CD4-positive, alpha-beta T cell (primary cell): ENCODE results near the gene TBC1D14. TPM values are rescaled to one million over a fixed set of nuclear protein-coding genes. Genes with fewer than 3 reads are reported as not detected.

Source experiments
- ATAC-seq: fragments of 200-7000 bp; cut with Tn5 transposase; one replicate; pipeline ENCODE4 v1.10.0; 2022; ENCODE audit warnings: mild to moderate bottlenecking; ENCODE audit not compliant: poor library complexity
- CTCF ChIA-PET: fragments of 350-600 bp; sonication (Branson Sonifier 250); formaldehyde crosslinking; loops from one replicate; lab custom pipeline; 2021; ENCODE audit warnings: antibody characterized with exemption, inconsistent platforms; lab: Charles Lee
- POLR2A ChIA-PET: fragments of 350-600 bp; sonication (Branson Sonifier 250); formaldehyde crosslinking; loops from one replicate; lab custom pipeline; 2021; ENCODE audit warnings: antibody characterized with exemption, inconsistent platforms; lab: Charles Lee
- DNase-seq, 14 experiments: peaks; one replicate each; pipeline ENCODE4 v3.0.0-alpha.2; 2013 to 2020; ENCODE audit warnings: mixed read lengths in 2 of 14
- H3K27ac ChIP-seq, 2 donors: one replicate each; pipeline versions ENCODE4 v1.5.1 to v1.7.0; 2013; ENCODE audit warnings: low read length in 2 of 2, low read depth in 1 of 2, mild to moderate bottlenecking in 1 of 2
- H3K27me3 ChIP-seq, 2 experiments: 1 replicate in 1 of 2; 2 replicates in 1 of 2; pipeline versions ENCODE4 v1.6.1 to v1.7.0; 2013; ENCODE audit warnings: low read length in 2 of 2, control low read depth in 1 of 2, mild to moderate bottlenecking in 1 of 2, moderate library complexity in 1 of 2; ENCODE audit not compliant: insufficient read depth in 2 of 2, control insufficient read depth in 1 of 2
- H3K36me3 ChIP-seq: one replicate; pipeline ENCODE4 v1.6.1; 2013; ENCODE audit warnings: low read length, control low read depth; ENCODE audit not compliant: insufficient read depth
- H3K4me1 ChIP-seq: one replicate; pipeline ENCODE4 v1.6.1; 2013; ENCODE audit warnings: low read length, control low read depth; ENCODE audit not compliant: insufficient read depth
- H3K4me3 ChIP-seq: one replicate; pipeline ENCODE4 v1.5.1; 2013; ENCODE audit warnings: mild to moderate bottlenecking, low read length, moderate library complexity
- H3K9me3 ChIP-seq, 2 experiments: 1 replicate in 1 of 2; 2 replicates in 1 of 2; pipeline versions ENCODE4 v1.6.1 to v1.7.0; 2013; ENCODE audit warnings: low read length in 2 of 2, mild to moderate bottlenecking in 2 of 2, control low read depth in 1 of 2, moderate library complexity in 1 of 2; ENCODE audit not compliant: control insufficient read depth in 1 of 2, insufficient read depth in 1 of 2
- H3K27ac Mint-ChIP-seq: one replicate; pipeline ENCODE4 v1.8.0; 2020; ENCODE audit warnings: mixed read lengths
- H3K27me3 Mint-ChIP-seq: one replicate; pipeline ENCODE4 v1.8.0; 2021; ENCODE audit warnings: mixed read lengths
- H3K36me3 Mint-ChIP-seq: one replicate; pipeline ENCODE4 v1.8.0; 2021; ENCODE audit warnings: low read depth, mixed read lengths
- H3K4me1 Mint-ChIP-seq: one replicate; pipeline ENCODE4 v1.8.0; 2021; ENCODE audit warnings: low read depth, mixed read lengths
- H3K4me3 Mint-ChIP-seq: one replicate; pipeline ENCODE4 v1.8.0; 2020; ENCODE audit warnings: mild to moderate bottlenecking, mixed read lengths
- H3K9me3 Mint-ChIP-seq: one replicate; pipeline ENCODE4 v1.8.0; 2020; ENCODE audit warnings: mixed read lengths
- CTCF ChIP-seq: fragments of 200-600 bp; IDR thresholded peaks from one replicate; pipeline ENCODE4 v1.8.0; 2022; ENCODE audit warnings: antibody characterized with exemption, mild to moderate bottlenecking
- intact Hi-C, 2 experiments: fragments of 100-400 bp; cut with DNase I in 1 of 2; cut with micrococcal nuclease in 1 of 2; formaldehyde crosslinking; loops; one replicate each; pipeline versions ENCODE4 v1.15.1 to v1.9.0; 2023 to 2025; cut with DNase I, micrococcal nuclease
- total RNA-seq, 174 experiments: library from RNA in 2 of 174; stranded (reverse) in 2 of 174; gene quantifications; one replicate each; pipeline ENCODE4 v1.2.3 and lab custom pipeline; 2021 to 2026

TBC1D14 gene
- total RNA-seq, 2 experiments from 2014 or later: 31.2 to 34.1 TPM

GRCh38 chr4:7016512-7016911, 106.9 kb downstream of the TBC1D14 start:
- intact Hi-C loops: no loop called here
- H3K36me3 Mint-ChIP-seq: peaks cover 83% of the 10 kb centered on the region

GRCh38 chr4:7017446-7018048, 107.9 kb downstream of the TBC1D14 start:
- ATAC-seq (no peak), DNase-seq (no peak)
- no peaks in the 10 kb centered on the region for H3K4me1 Mint-ChIP-seq
- no peaks in the 10 kb centered on the region for H3K9me3 ChIP-seq
- ChIA-PET POLR2A (no interaction called here), CTCF (no interaction called here)
- no peak overlapping the region for H3K27ac Mint-ChIP-seq
- H3K27me3 Mint-ChIP-seq: no peaks in the 10 kb centered on the region
- no peaks in the 10 kb centered on the region for H3K27me3 ChIP-seq
- H3K36me3 Mint-ChIP-seq: peaks cover 82% of the 10 kb centered on the region
- intact Hi-C loops: no loop called here
- no peaks in the 10 kb centered on the region for H3K9me3 Mint-ChIP-seq
- no peak overlapping the region for H3K4me3 Mint-ChIP-seq
- no peaks in the 10 kb centered on the region for H3K4me1 ChIP-seq
- no peak overlapping the region for H3K27ac ChIP-seq
- H3K36me3 ChIP-seq: peaks cover 88% of the 10 kb centered on the region
- no peak for TF ChIP-seq CTCF
- H3K4me3 ChIP-seq: no peak overlapping the region

More at GRCh38 chr4:7016512-7016911, 106.9 kb downstream of the TBC1D14 start:
- H3K4me3 Mint-ChIP-seq: no peak overlapping the region
- ATAC-seq: no peak
- H3K27me3 ChIP-seq: no peaks in the 10 kb centered on the region
- no peaks in the 10 kb centered on the region for H3K9me3 ChIP-seq
- no peaks in the 10 kb centered on the region for H3K4me1 Mint-ChIP-seq
- no peak overlapping the region for H3K27ac ChIP-seq
- no peaks in the 10 kb centered on the region for H3K4me1 ChIP-seq
- ChIA-PET CTCF (no interaction called here), POLR2A (no interaction called here)
- no peak for TF ChIP-seq CTCF
- H3K9me3 Mint-ChIP-seq: no peaks in the 10 kb centered on the region
- peaks cover 87% of the 10 kb centered on the region for H3K36me3 ChIP-seq
- no peaks in the 10 kb centered on the region for H3K27me3 Mint-ChIP-seq
- no peak overlapping the region for H3K27ac Mint-ChIP-seq
- H3K4me3 ChIP-seq: no peak overlapping the region
- DNase-seq: no peak

GRCh38 chr4:7018281-7018680, 108.7 kb downstream of the TBC1D14 start:
- H3K4me3 Mint-ChIP-seq: no peak overlapping the region
- H3K27me3 Mint-ChIP-seq: no peaks in the 10 kb centered on the region
- no peaks in the 10 kb centered on the region for H3K4me1 Mint-ChIP-seq
- CTCF ChIA-PET: no interaction called here
- no peak overlapping the region for H3K27ac Mint-ChIP-seq
- Histone ChIP-seq H3K9me3 (no peaks in the 10 kb centered on the region), H3K36me3 (peaks cover 84% of the 10 kb centered on the region), H3K4me1 (no peaks in the 10 kb centered on the region), H3K27ac (no peak overlapping the region), H3K27me3 (no peaks in the 10 kb centered on the region), H3K4me3 (no peak overlapping the region)
- H3K9me3 Mint-ChIP-seq: no peaks in the 10 kb centered on the region
- POLR2A ChIA-PET: interaction anchor here (0.6 kb wide), 1 partner anchor 36 kb away, joined by 3 read pairs; no protein-coding TSS in a partner anchor
- peaks cover 78% of the 10 kb centered on the region for H3K36me3 Mint-ChIP-seq
- TF ChIP-seq CTCF: no peak
- no peak for DNase-seq
- no peak for ATAC-seq
- intact Hi-C loops: no loop called here
